ENCODE data around the gene PUS1.

PUS1 gene

GRCh38 chr12:131900397-131900796 is 28.7 kb upstream of the PUS1 start:
- no peak overlapping the region for H2AFZ ChIP-seq (ENCODE audit: low read length)
- no CpG with 5 or more reads among the region's 6 CpGs for WGBS, 2 donors (ENCODE audit: extremely low coverage in 2 of 2, insufficient read length in 2 of 2, insufficient replicate concordance in 1 of 2)
- no peak overlapping the region for H3K9ac ChIP-seq (ENCODE audit: low read depth, low read length, poor library complexity)
- H4K8ac ChIP-seq (ENCODE audit: low read depth, low read length) = no peak overlapping the region
- H4K91ac ChIP-seq (ENCODE audit: low read depth, low read length, poor library complexity) = no peak overlapping the region
- H3K4me1 ChIP-seq (ENCODE audit: control insufficient read depth in 2 of 2, insufficient read depth in 1 of 2, low read depth in 1 of 2, low read length in 2 of 2) = peaks cover 13 to 15% of the 10 kb centered on the region in 2 donors
- H3K27me3 ChIP-seq (ENCODE audit: control insufficient read depth in 3 of 3, insufficient read depth in 3 of 3, low read depth in 1 of 3, low read length in 3 of 3) = peaks cover 0 to under 1% (median 0%) of the 10 kb centered on the region in 3 experiments
- H3K36me3 ChIP-seq (replicated peaks in 1 of 2; ENCODE audit: control insufficient read depth in 2 of 2, insufficient read depth in 2 of 2, low read length in 2 of 2) = peaks cover 8 to 43% of the 10 kb centered on the region in 2 donors
- H3K79me1 ChIP-seq (ENCODE audit: low read depth, low read length) = peaks cover 37% of the 10 kb centered on the region
- H3K9me3 ChIP-seq (replicated peaks in 1 of 2; ENCODE audit: control insufficient read depth in 2 of 2, insufficient read depth in 1 of 2, low read depth in 1 of 2, low read length in 2 of 2) = no peaks in the 10 kb centered on the region
- no peak overlapping the region for H3K27ac ChIP-seq (replicated peaks; ENCODE audit: low read length)
- H3K18ac ChIP-seq (ENCODE audit: low read length) = no peak overlapping the region
- H3K14ac ChIP-seq (ENCODE audit: low read length) = peak overlapping the region; percentile 56
- H3K23ac ChIP-seq (ENCODE audit: low read depth, low read length, poor library complexity) = peak overlapping the region; percentile 25
- no peak for DNase-seq (ENCODE audit: low spot score)
- H3K4me2 ChIP-seq (ENCODE audit: insufficient read depth, low read length, poor library complexity, severe bottlenecking) = no peak overlapping the region
- no peak overlapping the region for H2BK15ac ChIP-seq (ENCODE audit: low read length)
- H3K4ac ChIP-seq (ENCODE audit: low read length) = no peak overlapping the region
- H2AK5ac ChIP-seq (ENCODE audit: low read depth, low read length) = no peak overlapping the region
- H2BK5ac ChIP-seq (ENCODE audit: low read length) = peak overlapping the region; percentile 35
- no peak overlapping the region for H2BK12ac ChIP-seq (ENCODE audit: low read length)
- H2BK120ac ChIP-seq (ENCODE audit: low read depth, low read length) = no peak overlapping the region
- H3K4me3 ChIP-seq (ENCODE audit: low read length in 2 of 2) = no peak overlapping the region

GRCh38 chr12:131901431-131902331 is 27.4 kb upstream of the PUS1 start:
- Histone ChIP-seq H3K23ac (ENCODE audit: low read depth, low read length, poor library complexity) (peak overlapping the region; percentile 65), H3K4ac (ENCODE audit: low read length) (no peak overlapping the region), H3K9ac (ENCODE audit: low read depth, low read length, poor library complexity) (peak overlapping the region; percentile 60), H2BK5ac (ENCODE audit: low read length) (no peak overlapping the region), H3K18ac (ENCODE audit: low read length) (no peak overlapping the region), H3K27ac (replicated peaks; ENCODE audit: low read length) (no peak overlapping the region), H4K8ac (ENCODE audit: low read depth, low read length) (no peak overlapping the region), H3K4me3 (ENCODE audit: low read length in 2 of 2) (peak overlapping the region in 1 of 2 donors; percentile 22), H2BK15ac (ENCODE audit: low read length) (no peak overlapping the region), H3K14ac (ENCODE audit: low read length) (no peak overlapping the region), H3K9me3 (replicated peaks in 1 of 2; ENCODE audit: control insufficient read depth in 2 of 2, insufficient read depth in 1 of 2, low read depth in 1 of 2, low read length in 2 of 2) (no peaks in the 10 kb centered on the region), H2BK120ac (ENCODE audit: low read depth, low read length) (peak overlapping the region; percentile 14), H2AK5ac (ENCODE audit: low read depth, low read length) (no peak overlapping the region), H3K4me2 (ENCODE audit: insufficient read depth, low read length, poor library complexity, severe bottlenecking) (no peak overlapping the region), H4K91ac (ENCODE audit: low read depth, low read length, poor library complexity) (no peak overlapping the region), H3K79me1 (ENCODE audit: low read depth, low read length) (peaks cover 42% of the 10 kb centered on the region), H2BK12ac (ENCODE audit: low read length) (no peak overlapping the region), H3K27me3 (ENCODE audit: control insufficient read depth in 3 of 3, insufficient read depth in 3 of 3, low read depth in 1 of 3, low read length in 3 of 3) (peaks cover 0 to 2% (median 0%) of the 10 kb centered on the region in 3 experiments), H3K36me3 (replicated peaks in 1 of 2; ENCODE audit: control insufficient read depth in 2 of 2, insufficient read depth in 2 of 2, low read length in 2 of 2) (peaks cover 9 to 45% of the 10 kb centered on the region in 2 donors), H3K4me1 (ENCODE audit: control insufficient read depth in 2 of 2, insufficient read depth in 1 of 2, low read depth in 1 of 2, low read length in 2 of 2) (peaks cover 2 to 6% of the 10 kb centered on the region in 2 donors), H2AFZ (ENCODE audit: low read length) (no peak overlapping the region)
- no CpG with 5 or more reads among the region's 30 CpGs for WGBS, 2 donors (ENCODE audit: extremely low coverage in 2 of 2, insufficient read length in 2 of 2, insufficient replicate concordance in 1 of 2)
- DNase-seq (ENCODE audit: low spot score) = no peak

- Histone ChIP-seq H3K4me2 (ENCODE audit: insufficient read depth, low read length, poor library complexity, severe bottlenecking) (no peak overlapping the region), H2BK12ac (ENCODE audit: low read length) (no peak overlapping the region), H2AFZ (ENCODE audit: low read length) (no peak overlapping the region), H3K79me1 (ENCODE audit: low read depth, low read length) (peaks cover 44% of the 10 kb centered on the region), H3K4me3 (ENCODE audit: low read length in 2 of 2) (peak overlapping the region in 1 of 2 donors; percentile 54), H3K36me3 (replicated peaks in 1 of 2; ENCODE audit: control insufficient read depth in 2 of 2, insufficient read depth in 2 of 2, low read length in 2 of 2) (peaks cover 6 to 44% of the 10 kb centered on the region in 2 donors), H3K23ac (ENCODE audit: low read depth, low read length, poor library complexity) (peak overlapping the region; percentile 17), H2AK5ac (ENCODE audit: low read depth, low read length) (no peak overlapping the region), H3K4me1 (ENCODE audit: control insufficient read depth in 2 of 2, insufficient read depth in 1 of 2, low read depth in 1 of 2, low read length in 2 of 2) (peaks cover 0 to 6% of the 10 kb centered on the region in 2 donors), H2BK120ac (ENCODE audit: low read depth, low read length) (peak overlapping the region; percentile 14), H3K9me3 (replicated peaks in 1 of 2; ENCODE audit: control insufficient read depth in 2 of 2, insufficient read depth in 1 of 2, low read depth in 1 of 2, low read length in 2 of 2) (no peaks in the 10 kb centered on the region), H2BK5ac (ENCODE audit: low read length) (peak overlapping the region; percentile 77), H4K8ac (ENCODE audit: low read depth, low read length) (no peak overlapping the region), H3K27ac (replicated peaks; ENCODE audit: low read length) (no peak overlapping the region), H3K9ac (ENCODE audit: low read depth, low read length, poor library complexity) (no peak overlapping the region), H4K91ac (ENCODE audit: low read depth, low read length, poor library complexity) (no peak overlapping the region), H3K4ac (ENCODE audit: low read length) (no peak overlapping the region), H3K18ac (ENCODE audit: low read length) (no peak overlapping the region), H3K27me3 (ENCODE audit: control insufficient read depth in 3 of 3, insufficient read depth in 3 of 3, low read depth in 1 of 3, low read length in 3 of 3) (peaks cover 0 to 2% (median 0%) of the 10 kb centered on the region in 3 experiments), H3K14ac (ENCODE audit: low read length) (no peak overlapping the region), H2BK15ac (ENCODE audit: low read length) (no peak overlapping the region)
- DNase-seq (ENCODE audit: low spot score) = no peak
- no CpG with 5 or more reads among the region's 25 CpGs for WGBS, 2 donors (ENCODE audit: extremely low coverage in 2 of 2, insufficient read length in 2 of 2, insufficient replicate concordance in 1 of 2)
Measured at GRCh38 chr12:131902332-131903241, 26.5 kb upstream of the PUS1 start.

All from neuronal stem cell (in vitro differentiated cells).